Hematopoietic multipotent progenitor cell treated with erythropoietin and hydrocortisone succinate and interleukin-3 and kit ligand, for 15 days (in vitro differentiated cells): ENCODE measurements around the gene LARP1B.
"Not testable (repeated sequence)": the region's sequence is repeated elsewhere in the genome, so short reads cannot be mapped to it uniquely, and the experiment has no call there.

Experiments used
- DNase-seq: peaks from one replicate; pipeline ENCODE4 v3.0.0-alpha.2; 2015; ENCODE audit warnings: low spot score

LARP1B gene

GRCh38 chr4:128135391-128135790, 74.3 kb downstream of the LARP1B start:
- no peak for DNase-seq

GRCh38 chr4:128141866-128142265, 80.8 kb downstream of the LARP1B start:
- no peak for DNase-seq

GRCh38 chr4:128145727-128146126, 84.6 kb downstream of the LARP1B start:
- no peak for DNase-seq

GRCh38 chr4:128153800-128154199, 92.7 kb downstream of the LARP1B start:
- DNase-seq = no peak

- no peak for DNase-seq
These were observed 94.2 kb downstream of the LARP1B start for GRCh38 chr4:128155231-128155855.

GRCh38 chr4:128155874-128156456, 94.9 kb downstream of the LARP1B start:
- DNase-seq = no peak

GRCh38 chr4:128156472-128156871, 95.4 kb downstream of the LARP1B start:
- DNase-seq = not testable (repeated sequence)

- no peak for DNase-seq
These were observed 97.8 kb downstream of the LARP1B start for GRCh38 chr4:128158894-128159293.

GRCh38 chr4:128159967-128160366, 98.9 kb downstream of the LARP1B start:
- no peak for DNase-seq

- no peak for DNase-seq
These were observed 100.0 kb downstream of the LARP1B start for GRCh38 chr4:128161138-128161537.

GRCh38 chr4:128162434-128162833, 101.3 kb downstream of the LARP1B start:
- DNase-seq = no peak

GRCh38 chr4:128163177-128164117, 102.3 kb downstream of the LARP1B start:
- DNase-seq = no peak

GRCh38 chr4:128166982-128167381, 105.9 kb downstream of the LARP1B start:
- no peak for DNase-seq

- no peak for DNase-seq
These were observed 107.6 kb downstream of the LARP1B start for GRCh38 chr4:128168701-128169100.

GRCh38 chr4:128169245-128169644, 108.1 kb downstream of the LARP1B start:
- DNase-seq = no peak

GRCh38 chr4:128176643-128177042, 115.5 kb downstream of the LARP1B start:
- no peak for DNase-seq

- DNase-seq = no peak
These were observed 116.4 kb downstream of the LARP1B start for GRCh38 chr4:128177498-128177897.

- no peak for DNase-seq
These were observed 125.5 kb downstream of the LARP1B start for GRCh38 chr4:128186623-128187022.

- peak; percentile 84 for DNase-seq
These were observed 130.1 kb downstream of the LARP1B start for GRCh38 chr4:128191115-128191781.

GRCh38 chr4:128220286-128221235, 159.4 kb downstream of the LARP1B start:
- DNase-seq = peak; percentile 49

- DNase-seq = no peak
These were observed 160.5 kb downstream of the LARP1B start for GRCh38 chr4:128221586-128221985.
